Measurements from ENCODE around the gene RPRD1A. TPM values are rescaled to one million over a fixed set of nuclear protein-coding genes. Genes with fewer than 3 reads are reported as not detected.
A peak's percentile ranks its signal among the peaks of the same experiment; 100 is the strongest.

RPRD1A gene
- total and polyA plus RNA-seq, 9 of the 15 experiments (the other 6 are each of a cell fraction or from before 2014, with no cell fraction given), result 30.2 to 142 (median 66.0) TPM

- peak; percentile 71 for TF ChIP-seq CXXC5 (CRISPR knock-in tag; IDR thresholded peaks at IDR 0.05)
- no peak for TF ChIP-seq ZNF174 (CRISPR knock-in tag; IDR thresholded peaks at IDR 0.05)
- 0 out of 2 replicates have a peak, but pooled peaks have one; percentile 63 for TF ChIP-seq HMGXB4 (CRISPR knock-in tag; IDR thresholded peaks at IDR 0.05)
- TF ChIP-seq NFIC (IDR thresholded peaks at IDR 0.05), result peak; percentile 12; the same call in 1 of the 2 replicates
- TF ChIP-seq POLR2AphosphoS5 (IDR thresholded peaks at IDR 0.05; ENCODE audit: control insufficient read depth, insufficient read depth, low read depth, low read length), result peak; percentile 61
- no peak for TF ChIP-seq MTA2 (IDR thresholded peaks at IDR 0.05; ENCODE audit: low read depth)
- peak; percentile 83 for TF ChIP-seq MYC (IDR thresholded peaks at IDR 0.05; ENCODE audit: low read depth, low read length)
- TF ChIP-seq MYC (CRISPR knock-in tag; IDR thresholded peaks at IDR 0.05; ENCODE audit: borderline replicate concordance, low read depth), result peak; percentile 76; the same call in 1 of the 2 replicates
- TF ChIP-seq RFX5 (IDR thresholded peaks at IDR 0.05; ENCODE audit: low read depth, low read length), result peak; percentile 66; the same call in 1 of the 2 replicates
- no peak for TF ChIP-seq CHCHD3 (CRISPR knock-in tag; IDR thresholded peaks at IDR 0.05)
- TF ChIP-seq ZBTB33 (CRISPR knock-in tag; IDR thresholded peaks at IDR 0.05), result no peak
- TF ChIP-seq NBN (IDR thresholded peaks at IDR 0.05; ENCODE audit: low read depth), result peak; percentile 99
- TF ChIP-seq ZBTB1 (CRISPR knock-in tag; IDR thresholded peaks at IDR 0.05; ENCODE audit: borderline replicate concordance, low read depth), result peak; percentile 86; the same call in 1 of the 2 replicates
- TF ChIP-seq POLR2A (conservative IDR thresholded peaks at IDR 0.05), result peak; percentile 93
- no peak for TF ChIP-seq CREB5 (CRISPR knock-in tag; IDR thresholded peaks at IDR 0.05)
- peak; percentile 67 for TF ChIP-seq JUN (IDR thresholded peaks at IDR 0.05; ENCODE audit: borderline replicate concordance, low read depth, low read length)
- no peak for TF ChIP-seq JUN (CRISPR knock-in tag; IDR thresholded peaks at IDR 0.05; ENCODE audit: borderline replicate concordance)
- peak; percentile 62 for TF ChIP-seq CTBP1 (IDR thresholded peaks at IDR 0.05; ENCODE audit: borderline replicate concordance)
- no peak for TF ChIP-seq ZNF76 (CRISPR knock-in tag; IDR thresholded peaks at IDR 0.05; ENCODE audit: borderline replicate concordance)
- TF ChIP-seq SOX6 (IDR thresholded peaks at IDR 0.05), result peak; percentile 31; the same call in 1 of the 2 replicates
- TF ChIP-seq ZNF778 (CRISPR knock-in tag; IDR thresholded peaks at IDR 0.05), result no peak
These were observed at the start of gene RPRD1A (continued) for GRCh38 chr18:36067055-36067957.
